K562 (cell line): ENCODE measurements around the gene MCC. TPM values are rescaled to one million over a fixed set of nuclear protein-coding genes. Genes with fewer than 3 reads are reported as not detected.

Experiments used
- ATAC-seq: fragments of 200-7000 bp; cut with Tn5 transposase; 3 replicates; pipeline ENCODE4 v1.9.1; 2020; ENCODE audit warnings: moderate library complexity
- BruUV-seq: library from RNA; stranded (reverse); fragments of 400-500 nt; replicated peaks from 2 replicates; lab custom pipeline; 2021; lab: Mats Ljungman, UMichigan
- CTCF ChIA-PET: fragments of 300-600 bp; formaldehyde crosslinking; extraction: SDS; loops from one replicate; lab custom pipeline; 2021; ENCODE audit warnings: low intra/inter-chr PET ratio; lab: Yijun Ruan, JAX
- POLR2A ChIA-PET: fragments of 300-600, 350-650 bp; sonication (Branson Sonifier 250); formaldehyde crosslinking; extraction: SDS; loops from one replicate; lab custom pipeline; 2021; ENCODE audit warnings: antibody characterized with exemption, inconsistent platforms; lab: Yijun Ruan, JAX
- DNase-seq, 4 experiments: peaks; one replicate each; pipeline versions ENCODE4 v3.0.0 to v3.0.0-alpha.2; 2011 to 2018; ENCODE audit warnings: low spot score in 3 of 4, mixed read lengths in 3 of 4; ENCODE audit errors: extremely low read depth in 1 of 4
- FAIRE-seq: peaks from 2 replicates; lab custom pipeline; 2011; peaks lifted over from hg19 to GRCh38; lab: Jason Lieb, UNC
- H2AFZ ChIP-seq: 2 replicates; pipeline ENCODE4 v1.6.0; 2011; ENCODE audit warnings: low read depth, low read length, control low read depth, inconsistent platforms
- H3K27ac ChIP-seq: fragments of 200-600 bp; 3 replicates; pipeline ENCODE4 v1.8.0; 2011; ENCODE audit warnings: low read depth, mild to moderate bottlenecking, control low read depth, inconsistent platforms, low read length, moderate library complexity, mixed read lengths; ENCODE audit errors: extremely low read depth
- H3K27me3 ChIP-seq, 2 experiments: fragments of 300-600 bp in 1 of 2; 2 replicates in 1 of 2; 3 replicates in 1 of 2; pipeline versions ENCODE4 v1.6.0 to v1.8.0; 2011; ENCODE audit warnings: inconsistent platforms in 2 of 2, low read length in 2 of 2, mild to moderate bottlenecking in 1 of 2, mixed read lengths in 1 of 2, moderate library complexity in 1 of 2; ENCODE audit not compliant: control insufficient read depth in 2 of 2, insufficient read depth in 2 of 2
- H3K36me3 ChIP-seq: fragments of 300-600 bp; 3 replicates; pipeline ENCODE4 v1.8.0; 2011; ENCODE audit warnings: mild to moderate bottlenecking, low read length, inconsistent platforms; ENCODE audit not compliant: control insufficient read depth, insufficient read depth
- H3K4me1 ChIP-seq, 2 experiments: fragments of 200-600 bp in 1 of 2; replicated peaks in 1 of 2; 2 replicates in 1 of 2; 3 replicates in 1 of 2; pipeline versions ENCODE4 v1.5.1 to v1.8.0; 2011; ENCODE audit warnings: inconsistent platforms in 2 of 2, low read length in 2 of 2, mild to moderate bottlenecking in 1 of 2, mixed read lengths in 1 of 2, moderate library complexity in 1 of 2; ENCODE audit not compliant: control insufficient read depth in 2 of 2, insufficient read depth in 2 of 2
- H3K4me2 ChIP-seq: 2 replicates; pipeline ENCODE4 v1.6.1; 2011; ENCODE audit warnings: low read length, control low read depth, inconsistent platforms, mixed read lengths; ENCODE audit not compliant: insufficient read depth
- H3K4me3 ChIP-seq: fragments of 200-600 bp; sonication (generic), shearing (Covaris generic); 2 replicates; pipeline ENCODE4 v1.5.1; 2016; ENCODE audit warnings: control low read depth, inconsistent platforms
- H3K79me2 ChIP-seq: fragments of 200-600 bp; 3 replicates; pipeline ENCODE4 v1.8.0; 2011; ENCODE audit warnings: low read length, inconsistent platforms; ENCODE audit not compliant: control insufficient read depth, insufficient read depth
- H3K9ac ChIP-seq, 2 experiments: 2 replicates each; pipeline versions ENCODE4 v1.6.0 to v1.6.1; 2011; ENCODE audit warnings: low read depth in 2 of 2, low read length in 2 of 2, control low read depth in 1 of 2, inconsistent platforms in 1 of 2, mild to moderate bottlenecking in 1 of 2, mixed read lengths in 1 of 2; ENCODE audit not compliant: insufficient read depth in 1 of 2
- H3K9me1 ChIP-seq: one replicate; pipeline ENCODE4 v1.6.0; 2011; ENCODE audit warnings: inconsistent platforms, mild to moderate bottlenecking, low read length, moderate library complexity; ENCODE audit not compliant: control insufficient read depth, insufficient read depth
- H3K9me3 ChIP-seq: replicated peaks from 2 replicates; pipeline ENCODE4 v1.5.1; 2011; ENCODE audit warnings: low read depth, low read length, inconsistent platforms; ENCODE audit not compliant: control insufficient read depth, insufficient read depth
- H4K20me1 ChIP-seq: replicated peaks from 2 replicates; pipeline ENCODE4 v1.6.1; 2011; ENCODE audit warnings: low read length, inconsistent platforms, mixed read lengths; ENCODE audit not compliant: control insufficient read depth, insufficient read depth
- ATF1 ChIP-seq, 2 experiments: fragments of 450-650 bp in 1 of 2; IDR thresholded peaks; 2 replicates each; pipeline ENCODE4 v1.6.1; 2016; ENCODE audit warnings: missing compliant biosample characterization in 1 of 2, missing genetic modification characterization in 1 of 2
- KLF6 ChIP-seq: fragments of 250-450 bp; sonication (Bioruptor Pico); IDR thresholded peaks from 2 replicates; pipeline ENCODE4 v1.4.0; 2020; ENCODE audit warnings: mild to moderate bottlenecking, moderate library complexity, borderline replicate concordance
- NFATC3 ChIP-seq: fragments of 450-650 bp; IDR thresholded peaks from 2 replicates; pipeline ENCODE4 v1.6.1; 2017; ENCODE audit warnings: mild to moderate bottlenecking
- NUFIP1 ChIP-seq: fragments of 450-650 bp; IDR thresholded peaks from 2 replicates; pipeline ENCODE4 v1.6.1; 2018; ENCODE audit not compliant: partially characterized antibody
- PTBP1 ChIP-seq: fragments of 200-400 bp; formaldehyde crosslinking; IDR thresholded peaks from 2 replicates; pipeline ENCODE4 v1.6.1; 2017; ENCODE audit warnings: low read depth, low read length
- TAL1 ChIP-seq: fragments of 450-650 bp; IDR thresholded peaks from 2 replicates; pipeline ENCODE4 v1.6.1; 2016; ENCODE audit warnings: mild to moderate bottlenecking
- TARDBP ChIP-seq: fragments of 450-650 bp; IDR thresholded peaks from 2 replicates; pipeline ENCODE4 v1.6.1; 2016
- ZC3H4 ChIP-seq: sonication (generic); formaldehyde crosslinking; IDR thresholded peaks from 2 replicates; pipeline ENCODE4 v1.9.0; 2021; ENCODE audit warnings: missing genetic modification reagents, borderline replicate concordance
- ZNF311 ChIP-seq: fragments of 250-450 bp; sonication (Bioruptor Pico); IDR thresholded peaks from 2 replicates; pipeline ENCODE4 v1.4.0; 2020; ENCODE audit warnings: mild to moderate bottlenecking, moderate library complexity
- ZNF444 ChIP-seq: fragments of 250-450 bp; sonication (Bioruptor Pico); IDR thresholded peaks from 2 replicates; pipeline ENCODE4 v1.4.0; 2020; ENCODE audit warnings: mild to moderate bottlenecking, moderate library complexity
- WGBS: fragments of 100-300 bp; shearing (Covaris generic); methylation state at CpG from one replicate; pipeline ENCODE4 v1.1.6; 2016; ENCODE audit warnings: low coverage, mixed read lengths; ENCODE audit not compliant: insufficient coverage; ENCODE audit errors: missing lambda C conversion rate; 5-methylcytosine and 5-hydroxymethylcytosine counted together
- in situ Hi-C: fragments of 300-500 bp; cut with MboI; formaldehyde crosslinking; loops from 4 replicates; pipeline ENCODE4 v1.15.0; 2018; ENCODE audit warnings: inconsistent platforms, mixed read lengths
- intact Hi-C: fragments of 100-400 bp; cut with micrococcal nuclease; formaldehyde crosslinking; loops from 2 replicates; pipeline ENCODE4 v1.14.2; 2022
- polyA plus RNA-seq, 8 experiments: library from polyadenylated mRNA; depleted of rRNA in 4 of 8; stranded (reverse) in 5 of 8; unstranded in 3 of 8; fragments of >200 nt; fragmentation: Nextera tagmentation in 2 of 8; fragmentation: Illumina TruSeq in 1 of 8; extraction: Ambion mirVana in 2 of 8; extraction: Trizol in 1 of 8; gene quantifications; 2 replicates each; pipeline versions ENCODE4 v1.2.1 to v1.2.3, GENCODE V29; 2011 to 2014; ENCODE audit warnings: inconsistent platforms in 1 of 8, missing spikeins in 1 of 8
- total RNA-seq, 7 experiments: library from RNA; depleted of rRNA in 6 of 7; stranded (reverse); fragments of >200 nt in 6 of 7; fragmentation: Illumina TruSeq in 2 of 7; extraction: Trizol in 2 of 7; gene quantifications; 2 replicates each; pipeline versions ENCODE4 v1.2.1 to v1.2.3, GENCODE V29; 2011 to 2021; ENCODE audit warnings: low replicate concordance in 1 of 7
- TF ChIP-seq, protein P1 (sequence below): sonication (generic); IDR thresholded peaks from 2 replicates; pipeline ENCODE4 v1.6.1; 2016

The MCC gene
- total and polyA plus RNA-seq, 9 of the 15 experiments (the other 6 are each of a cell fraction or from before 2014, with no cell fraction given), result 0.04 to 0.24 (median 0.06) TPM; not detected in 1

GRCh38 chr5:113433071-113433470, 55.2 kb downstream of the MCC start (continued):
- TF ChIP-seq, protein P1, sequence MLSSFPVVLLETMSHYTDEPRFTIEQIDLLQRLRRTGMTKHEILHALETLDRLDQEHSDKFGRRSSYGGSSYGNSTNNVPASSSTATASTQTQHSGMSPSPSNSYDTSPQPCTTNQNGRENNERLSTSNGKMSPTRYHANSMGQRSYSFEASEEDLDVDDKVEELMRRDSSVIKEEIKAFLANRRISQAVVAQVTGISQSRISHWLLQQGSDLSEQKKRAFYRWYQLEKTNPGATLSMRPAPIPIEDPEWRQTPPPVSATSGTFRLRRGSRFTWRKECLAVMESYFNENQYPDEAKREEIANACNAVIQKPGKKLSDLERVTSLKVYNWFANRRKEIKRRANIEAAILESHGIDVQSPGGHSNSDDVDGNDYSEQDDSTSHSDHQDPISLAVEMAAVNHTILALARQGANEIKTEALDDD, result no peak
- TF ChIP-seq ZNF311 (CRISPR knock-in tag) (no peak), KLF6 (CRISPR knock-in tag) (no peak), ZC3H4 (no peak), TARDBP (no peak), ZNF444 (CRISPR knock-in tag) (no peak), NFATC3 (no peak)

GRCh38 chr5:113427871-113428574, 60.2 kb downstream of the MCC start:
- BruUV-seq, result no TSS peak
- Histone ChIP-seq H3K27ac (no peak overlapping the region), H3K9me1 (no peaks in the 10 kb centered on the region), H3K79me2 (no peaks in the 10 kb centered on the region), H3K9me3 (no peaks in the 10 kb centered on the region), H3K27me3 (peaks cover 0 to under 1% of the 10 kb centered on the region in 2 experiments; a peak in 3 of 5 replicates), H4K20me1 (no peaks in the 10 kb centered on the region), H3K36me3 (no peaks in the 10 kb centered on the region), H3K9ac (no peak overlapping the region), H3K4me3 (no peak overlapping the region), H3K4me2 (no peak overlapping the region), H3K4me1 (peaks cover 0 to under 1% of the 10 kb centered on the region in 2 experiments; a peak in 1 of 5 replicates), H2AFZ (no peak overlapping the region)
- intact Hi-C loops, result no loop called here
- ATAC-seq, result no peak
- in situ Hi-C loops, result no loop called here
- DNase-seq, result no peak
- no peak for TF ChIP-seq ATF1 (CRISPR knock-in tag; IDR thresholded peaks at IDR 0.05)
- TF ChIP-seq ATF1 (tag; IDR thresholded peaks at IDR 0.05), result no peak
- no peak for TF ChIP-seq NUFIP1
- no peak for TF ChIP-seq PTBP1
- TF ChIP-seq TAL1, result no peak
- FAIRE-seq, result no peak
- 4% methylated on average over 3 of the region's 3 CpGs for WGBS
- ChIA-PET POLR2A (interaction anchor here (0.6 kb wide), 1 partner anchor 126 kb away, joined by 3 read pairs; no protein-coding TSS in a partner anchor), CTCF (no interaction called here)
